Lower leg skin (tissue), 4 donors: ENCODE results near the gene ANAPC2. TPM values are rescaled to one million over a fixed set of nuclear protein-coding genes. Genes with fewer than 3 reads are reported as not detected.

Experiments
- DNase-seq, 2 donors: peaks; one replicate each; pipeline ENCODE4 v3.0.0-alpha.2; 2019; ENCODE audit warnings: low spot score in 2 of 2
- H3K4me3 ChIP-seq: fragments of 200-600 bp; sonication (generic); 2 replicates; pipeline ENCODE4 v1.5.1; 2017; ENCODE audit warnings: mild to moderate bottlenecking, low read depth; ENCODE audit not compliant: poor library complexity, severe bottlenecking
- POLR2A ChIP-seq, 2 donors: fragments of 450-650 bp; IDR thresholded peaks; one replicate each; pipeline ENCODE4 v1.6.1; 2016 to 2017; ENCODE audit warnings: antibody characterized with exemption in 2 of 2, mild to moderate bottlenecking in 1 of 2, moderate library complexity in 1 of 2
- WGBS, 2 donors: methylation state at CpG; one replicate each; pipeline ENCODE4 v1.1.5; 2018; 5-methylcytosine and 5-hydroxymethylcytosine counted together
- intact Hi-C: fragments of 100-400 bp; cut with DNase I; formaldehyde crosslinking; loops from one replicate; pipeline ENCODE4 v1.15.0; 2023; ENCODE audit warnings: low total_unique reads
- total RNA-seq, 4 donors: library from RNA; depleted of rRNA; stranded (reverse); fragments of >200 nt; gene quantifications; one replicate each; pipeline ENCODE4 v1.1.0, GENCODE V29; 2016
- TF ChIP-seq, protein P1 (sequence below), 3 donors: fragments of 450-650 bp; IDR thresholded peaks; one replicate each; pipeline ENCODE4 v1.5.1; 2016; ENCODE audit warnings: antibody characterized with exemption in 3 of 3, mild to moderate bottlenecking in 3 of 3, moderate library complexity in 2 of 3

Gene ANAPC2
- total RNA-seq, 4 donors from 2014 or later: 26.2 to 69.3 (median 30.5) TPM

DNA sequence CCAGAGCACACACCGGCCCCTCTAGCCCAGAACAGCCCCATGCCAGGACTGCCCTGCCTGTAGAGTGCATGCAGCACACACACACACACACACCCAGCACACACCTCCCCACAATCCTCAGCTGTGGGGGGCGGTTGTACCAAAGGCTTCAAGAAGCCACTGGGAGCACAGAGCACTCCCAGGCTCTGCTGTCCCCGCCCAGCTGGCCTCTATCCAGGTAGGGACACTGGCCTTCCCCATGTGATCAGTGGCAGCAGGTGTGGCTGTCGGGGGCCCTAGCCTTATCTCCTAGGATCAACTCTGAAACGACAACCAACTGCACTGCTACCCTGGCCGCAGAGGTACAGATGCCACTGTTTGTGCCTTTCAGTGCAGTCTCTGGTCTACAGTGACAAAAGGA is 2.0 kb downstream of the ANAPC2 start:
- WGBS, 2 donors: 71 to 72% methylated on average over 6 of the region's 6 CpGs
- DNase-seq: no peak
- intact Hi-C loops: loop anchor here (5.0 kb wide), 1 partner anchor 79 kb away; no protein-coding TSS in a partner anchor
- TF ChIP-seq POLR2A (IDR thresholded peaks at IDR 0.05): no peak
- TF ChIP-seq, protein P1, sequence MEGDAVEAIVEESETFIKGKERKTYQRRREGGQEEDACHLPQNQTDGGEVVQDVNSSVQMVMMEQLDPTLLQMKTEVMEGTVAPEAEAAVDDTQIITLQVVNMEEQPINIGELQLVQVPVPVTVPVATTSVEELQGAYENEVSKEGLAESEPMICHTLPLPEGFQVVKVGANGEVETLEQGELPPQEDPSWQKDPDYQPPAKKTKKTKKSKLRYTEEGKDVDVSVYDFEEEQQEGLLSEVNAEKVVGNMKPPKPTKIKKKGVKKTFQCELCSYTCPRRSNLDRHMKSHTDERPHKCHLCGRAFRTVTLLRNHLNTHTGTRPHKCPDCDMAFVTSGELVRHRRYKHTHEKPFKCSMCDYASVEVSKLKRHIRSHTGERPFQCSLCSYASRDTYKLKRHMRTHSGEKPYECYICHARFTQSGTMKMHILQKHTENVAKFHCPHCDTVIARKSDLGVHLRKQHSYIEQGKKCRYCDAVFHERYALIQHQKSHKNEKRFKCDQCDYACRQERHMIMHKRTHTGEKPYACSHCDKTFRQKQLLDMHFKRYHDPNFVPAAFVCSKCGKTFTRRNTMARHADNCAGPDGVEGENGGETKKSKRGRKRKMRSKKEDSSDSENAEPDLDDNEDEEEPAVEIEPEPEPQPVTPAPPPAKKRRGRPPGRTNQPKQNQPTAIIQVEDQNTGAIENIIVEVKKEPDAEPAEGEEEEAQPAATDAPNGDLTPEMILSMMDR (IDR thresholded peaks at IDR 0.05): no peak
- no peak overlapping the region for H3K4me3 ChIP-seq

DNA sequence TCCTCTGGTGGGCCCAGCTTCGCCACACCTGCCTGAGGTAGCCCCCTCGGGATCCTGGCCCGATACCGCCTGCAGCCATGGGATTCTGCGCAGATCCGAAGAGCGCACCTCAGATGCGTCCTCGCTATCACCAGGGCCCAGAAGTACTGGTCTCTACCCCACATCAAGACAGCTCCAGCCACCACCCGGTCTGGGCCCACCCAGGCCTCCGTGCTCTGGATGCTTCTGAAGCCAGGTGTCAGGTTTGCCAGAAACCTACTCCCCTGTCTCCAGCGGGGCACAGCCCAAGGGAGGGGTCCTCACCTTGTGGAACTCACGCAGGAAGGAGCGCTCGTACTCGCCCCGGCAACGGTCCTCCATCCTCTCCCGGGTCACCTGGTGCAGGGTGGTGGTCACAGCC is 2.4 kb downstream of the ANAPC2 start:
- TF ChIP-seq, protein P1 (IDR thresholded peaks at IDR 0.05): no peak
- no peak for TF ChIP-seq POLR2A (IDR thresholded peaks at IDR 0.05)
- intact Hi-C loops: loop anchor here (5.0 kb wide), 1 partner anchor 79 kb away; no protein-coding TSS in a partner anchor
- H3K4me3 ChIP-seq: no peak overlapping the region
- 93 to 95% methylated on average over 19 of the region's 19 CpGs for WGBS, 2 donors
- no peak for DNase-seq

DNA sequence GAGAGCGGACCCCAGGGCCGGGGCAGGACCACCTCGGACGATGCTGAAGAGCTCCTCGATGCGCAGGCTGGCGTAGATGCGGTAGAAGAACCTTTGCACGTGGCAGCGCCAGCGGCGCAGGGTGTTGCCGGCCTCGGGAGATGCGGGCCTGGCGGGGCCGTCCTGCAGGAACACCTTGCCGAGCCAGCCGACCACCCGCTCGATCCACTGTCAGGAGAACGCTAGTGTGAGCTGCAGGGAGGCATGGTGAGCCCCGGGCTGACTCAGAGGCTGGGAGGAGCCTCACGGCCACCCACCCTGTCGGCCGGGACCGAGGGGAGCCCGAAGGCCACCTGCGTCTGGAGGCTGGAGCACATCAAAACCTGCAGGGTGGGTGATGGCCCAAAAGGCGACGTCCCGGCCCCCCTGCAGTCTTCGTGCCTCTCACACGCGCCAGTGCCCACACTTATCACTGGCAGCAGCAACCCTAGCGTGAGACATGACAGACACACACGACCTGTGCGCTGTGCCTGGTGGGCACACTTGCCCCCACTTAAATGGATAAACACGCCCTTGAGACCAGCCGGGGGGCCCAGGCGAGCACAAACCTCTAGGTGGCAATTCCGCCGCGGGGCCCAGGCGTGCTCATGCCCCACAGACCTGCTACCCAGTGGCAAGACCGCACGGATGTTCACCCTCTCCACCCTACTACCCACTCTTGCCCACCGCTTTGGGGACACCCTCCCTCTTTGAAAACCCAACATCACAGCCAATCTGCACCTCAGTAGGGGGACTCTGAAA is 3.3 kb downstream of the ANAPC2 start:
- WGBS, 2 donors: 92 to 95% methylated on average over 47 to 48 of the region's 48 CpGs
- intact Hi-C loops: loop anchor here (5.0 kb wide), 1 partner anchor 78 kb away; no protein-coding TSS in a partner anchor
- TF ChIP-seq, protein P1 (IDR thresholded peaks at IDR 0.05): no peak
- TF ChIP-seq POLR2A (IDR thresholded peaks at IDR 0.05): no peak

DNA sequence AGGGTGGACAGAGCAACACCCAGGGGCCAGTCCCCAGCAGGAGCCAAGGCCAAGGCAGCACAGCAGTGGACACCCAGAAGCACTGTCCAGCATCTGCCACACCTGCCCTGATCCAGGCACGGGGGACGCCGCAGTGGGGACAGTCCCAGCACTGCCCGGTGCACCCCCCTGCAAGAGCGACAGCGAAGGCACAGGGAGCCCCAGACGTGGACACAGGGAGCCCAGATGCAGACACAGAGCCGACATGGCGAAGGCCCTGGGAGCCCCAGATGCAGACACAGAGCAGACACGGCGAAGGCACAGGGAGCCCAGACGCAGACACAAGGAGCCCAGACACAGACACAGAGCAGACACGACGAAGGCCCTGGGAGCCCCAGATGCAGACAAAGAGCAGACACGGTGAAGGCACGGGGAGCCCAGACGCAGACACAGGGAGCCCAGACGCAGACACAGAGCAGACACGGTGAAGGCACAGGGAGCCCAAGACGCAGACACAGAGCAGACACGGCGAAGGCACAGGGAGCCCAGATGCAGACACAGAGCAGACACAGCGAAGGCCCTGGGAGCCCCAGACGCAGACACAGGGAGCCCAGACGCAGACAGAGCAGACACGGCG is 4.3 kb downstream of the ANAPC2 start:
- WGBS, 2 donors: 92 to 93% methylated on average over 27 of the region's 27 CpGs
- no peak for DNase-seq

More for the DNA sequence above, 3.3 kb downstream of the ANAPC2 start:
- no peak overlapping the region for H3K4me3 ChIP-seq
- no peak for DNase-seq

DNA sequence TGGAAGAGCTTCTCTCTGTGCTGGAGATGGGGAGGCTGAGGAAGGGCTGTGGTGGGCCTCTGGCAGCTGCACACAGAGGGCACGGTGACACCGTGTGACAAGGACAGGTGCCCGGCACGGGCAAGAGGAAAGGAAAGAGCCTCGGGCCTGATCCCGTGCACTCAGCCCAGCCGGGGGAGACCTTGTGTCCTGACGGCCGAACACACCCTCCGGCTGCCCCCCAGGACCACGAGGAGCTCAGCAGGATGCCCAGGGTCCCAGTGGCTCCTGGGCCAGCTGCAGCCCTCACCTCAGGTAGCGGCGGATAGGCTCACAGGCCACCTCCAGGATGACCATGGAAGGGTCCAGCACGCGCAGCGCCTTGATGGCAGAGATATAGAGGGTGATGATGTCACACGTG is 5.5 kb downstream of the ANAPC2 start:
- 93 to 96% methylated on average over 17 of the region's 17 CpGs for WGBS, 2 donors
- TF ChIP-seq, protein P1 (IDR thresholded peaks at IDR 0.05): no peak
- TF ChIP-seq POLR2A (IDR thresholded peaks at IDR 0.05): no peak
- no peak overlapping the region for H3K4me3 ChIP-seq
- DNase-seq: no peak
- intact Hi-C loops: no loop called here

More for the DNA sequence above, 4.3 kb downstream of the ANAPC2 start:
- no peak overlapping the region for H3K4me3 ChIP-seq
- intact Hi-C loops: no loop called here
- TF ChIP-seq POLR2A (IDR thresholded peaks at IDR 0.05): no peak
- TF ChIP-seq, protein P1 (IDR thresholded peaks at IDR 0.05): no peak
